ENCODE results near the gene FAM72B.
"Not testable (repeated sequence)": the region's sequence is repeated elsewhere in the genome, so short reads cannot be mapped to it uniquely, and the experiment has no call there.

Gene FAM72B

GRCh38 chr1:121200232-121200631 lies 16.1 kb upstream of the FAM72B start:
- not testable (repeated sequence) for DNase-seq (ENCODE audit: low read depth, low spot score)

GRCh38 chr1:121199763-121200162 lies 15.6 kb upstream of the FAM72B start:
- not testable (repeated sequence) for DNase-seq (ENCODE audit: low read depth, low spot score)

- DNase-seq (ENCODE audit: low read depth, low spot score): not testable (repeated sequence)
These were observed 13.1 kb upstream of the FAM72B start for GRCh38 chr1:121197095-121197882.

- DNase-seq (ENCODE audit: low read depth, low spot score): not testable (repeated sequence)
These were observed 8.4 kb upstream of the FAM72B start for GRCh38 chr1:121192512-121192911.

GRCh38 chr1:121187914-121188313 lies 3.8 kb upstream of the FAM72B start:
- DNase-seq (ENCODE audit: low read depth, low spot score): not testable (repeated sequence)

- not testable (repeated sequence) for DNase-seq (ENCODE audit: low read depth, low spot score)
These were observed 2.1 kb upstream of the FAM72B start for GRCh38 chr1:121186191-121186590.

GRCh38 chr1:121185140-121185708 lies 1.1 kb upstream of the FAM72B start:
- DNase-seq (ENCODE audit: low read depth, low spot score): not testable (repeated sequence)

GRCh38 chr1:121183867-121184266 lies 273 bp downstream of the FAM72B start:
- DNase-seq (ENCODE audit: low read depth, low spot score): peak; percentile 1

- DNase-seq (ENCODE audit: low read depth, low spot score): not testable (repeated sequence)
These were observed 5.9 kb downstream of the FAM72B start for GRCh38 chr1:121178197-121178596.

GRCh38 chr1:121176649-121177048 lies 7.5 kb downstream of the FAM72B start:
- not testable (repeated sequence) for DNase-seq (ENCODE audit: low read depth, low spot score)

- not testable (repeated sequence) for DNase-seq (ENCODE audit: low read depth, low spot score)
These were observed 15.9 kb downstream of the FAM72B start for GRCh38 chr1:121168152-121168668.

- not testable (repeated sequence) for DNase-seq (ENCODE audit: low read depth, low spot score)
These were observed 16.9 kb downstream of the FAM72B start for GRCh38 chr1:121167225-121167738.

- DNase-seq (ENCODE audit: low read depth, low spot score): not testable (repeated sequence)
These were observed 18.8 kb downstream of the FAM72B start for GRCh38 chr1:121165296-121165695.

- peak; percentile 56 for DNase-seq (ENCODE audit: low read depth, low spot score)
These were observed 20.0 kb downstream of the FAM72B start for GRCh38 chr1:121163850-121164757.

- not testable (repeated sequence) for DNase-seq (ENCODE audit: low read depth, low spot score)
These were observed 22.8 kb downstream of the FAM72B start for GRCh38 chr1:121161199-121161901.

- not testable (repeated sequence) for DNase-seq (ENCODE audit: low read depth, low spot score)
These were observed 24.0 kb downstream of the FAM72B start for GRCh38 chr1:121160118-121160517.

- DNase-seq (ENCODE audit: low read depth, low spot score): not testable (repeated sequence)
These were observed 26.5 kb downstream of the FAM72B start for GRCh38 chr1:121157609-121158008.

- not testable (repeated sequence) for DNase-seq (ENCODE audit: low read depth, low spot score)
These were observed 27.1 kb downstream of the FAM72B start for GRCh38 chr1:121156958-121157603.

- DNase-seq (ENCODE audit: low read depth, low spot score): peak; percentile 7
These were observed 28.3 kb downstream of the FAM72B start for GRCh38 chr1:121155671-121156358.

- not testable (repeated sequence) for DNase-seq (ENCODE audit: low read depth, low spot score)
These were observed 29.3 kb downstream of the FAM72B start for GRCh38 chr1:121154811-121155210.
